ENCODE measurements around the gene BCL11A.

The BCL11A gene

GRCh38 chr2:60505240-60505879 is 48.1 kb downstream of the BCL11A start:
- no peak for DNase-seq (ENCODE audit: low spot score)

GRCh38 chr2:60504049-60504448 is 49.4 kb downstream of the BCL11A start:
- DNase-seq (ENCODE audit: low spot score): no peak

GRCh38 chr2:60502144-60502543 is 51.3 kb downstream of the BCL11A start:
- DNase-seq (ENCODE audit: low spot score): no peak

- DNase-seq (ENCODE audit: low spot score): no peak
Measured at GRCh38 chr2:60500861-60501260, 52.6 kb downstream of the BCL11A start.

- DNase-seq (ENCODE audit: low spot score): no peak
Measured at GRCh38 chr2:60499651-60500265, 53.7 kb downstream of the BCL11A start.

- no peak for DNase-seq (ENCODE audit: low spot score)
Measured at GRCh38 chr2:60498816-60499429, 54.5 kb downstream of the BCL11A start.

- DNase-seq (ENCODE audit: low spot score): no peak
Measured at GRCh38 chr2:60498127-60498815, 55.2 kb downstream of the BCL11A start.

- no peak for DNase-seq (ENCODE audit: low spot score)
Measured at GRCh38 chr2:60497500-60497899, 56.0 kb downstream of the BCL11A start.

GRCh38 chr2:60496956-60497355 is 56.5 kb downstream of the BCL11A start:
- no peak for DNase-seq (ENCODE audit: low spot score)

- DNase-seq (ENCODE audit: low spot score): no peak
Measured at GRCh38 chr2:60496475-60496874, 57.0 kb downstream of the BCL11A start.

GRCh38 chr2:60495041-60495625 is 58.3 kb downstream of the BCL11A start:
- no peak for DNase-seq (ENCODE audit: low spot score)

- DNase-seq (ENCODE audit: low spot score): no peak
Measured at GRCh38 chr2:60493804-60494387, 59.6 kb downstream of the BCL11A start.

- no peak for DNase-seq (ENCODE audit: low spot score)
Measured at GRCh38 chr2:60492548-60492947, 60.9 kb downstream of the BCL11A start.

- no peak for DNase-seq (ENCODE audit: low spot score)
Measured at GRCh38 chr2:60490848-60491247, 62.6 kb downstream of the BCL11A start.

GRCh38 chr2:60490441-60490840 is 63.0 kb downstream of the BCL11A start:
- no peak for DNase-seq (ENCODE audit: low spot score)

- no peak for DNase-seq (ENCODE audit: low spot score)
Measured at GRCh38 chr2:60489289-60489688, 64.2 kb downstream of the BCL11A start.

GRCh38 chr2:60488291-60488690 is 65.2 kb downstream of the BCL11A start:
- DNase-seq (ENCODE audit: low spot score): no peak

GRCh38 chr2:60487174-60487573 is 66.3 kb downstream of the BCL11A start:
- no peak for DNase-seq (ENCODE audit: low spot score)

GRCh38 chr2:60486551-60486950 is 66.9 kb downstream of the BCL11A start:
- DNase-seq (ENCODE audit: low spot score): no peak

- DNase-seq (ENCODE audit: low spot score): no peak
Measured at GRCh38 chr2:60486067-60486466, 67.4 kb downstream of the BCL11A start.

GRCh38 chr2:60485550-60485949 is 67.9 kb downstream of the BCL11A start:
- no peak for DNase-seq (ENCODE audit: low spot score)

GRCh38 chr2:60485055-60485454 is 68.4 kb downstream of the BCL11A start:
- no peak for DNase-seq (ENCODE audit: low spot score)
